Rectal smooth muscle tissue (tissue), 1 donor: ENCODE results near the gene C2CD3.
A peak's percentile ranks its signal among the peaks of the same experiment; 100 is the strongest.
"Not testable (repeated sequence)": the region's sequence is repeated elsewhere in the genome, so short reads cannot be mapped to it uniquely, and the experiment has no call there.

Experiments
- H3K27ac ChIP-seq: one replicate; pipeline ENCODE4 v1.7.0; 2013; ENCODE audit warnings: low read depth, low read length, inconsistent platforms
- H3K27me3 ChIP-seq: one replicate; pipeline ENCODE4 v1.7.0; 2013; ENCODE audit warnings: low read length; ENCODE audit not compliant: control insufficient read depth, insufficient read depth
- H3K36me3 ChIP-seq: one replicate; pipeline ENCODE4 v1.7.0; 2013; ENCODE audit warnings: low read length; ENCODE audit not compliant: control insufficient read depth, insufficient read depth
- H3K4me1 ChIP-seq: one replicate; pipeline ENCODE4 v1.7.0; 2013; ENCODE audit warnings: low read length; ENCODE audit not compliant: control insufficient read depth, insufficient read depth
- H3K4me3 ChIP-seq: one replicate; pipeline ENCODE4 v1.7.0; 2013; ENCODE audit warnings: low read length
- H3K9ac ChIP-seq: one replicate; pipeline ENCODE4 v1.7.0; 2013; ENCODE audit warnings: low read length

Gene C2CD3

DNA sequence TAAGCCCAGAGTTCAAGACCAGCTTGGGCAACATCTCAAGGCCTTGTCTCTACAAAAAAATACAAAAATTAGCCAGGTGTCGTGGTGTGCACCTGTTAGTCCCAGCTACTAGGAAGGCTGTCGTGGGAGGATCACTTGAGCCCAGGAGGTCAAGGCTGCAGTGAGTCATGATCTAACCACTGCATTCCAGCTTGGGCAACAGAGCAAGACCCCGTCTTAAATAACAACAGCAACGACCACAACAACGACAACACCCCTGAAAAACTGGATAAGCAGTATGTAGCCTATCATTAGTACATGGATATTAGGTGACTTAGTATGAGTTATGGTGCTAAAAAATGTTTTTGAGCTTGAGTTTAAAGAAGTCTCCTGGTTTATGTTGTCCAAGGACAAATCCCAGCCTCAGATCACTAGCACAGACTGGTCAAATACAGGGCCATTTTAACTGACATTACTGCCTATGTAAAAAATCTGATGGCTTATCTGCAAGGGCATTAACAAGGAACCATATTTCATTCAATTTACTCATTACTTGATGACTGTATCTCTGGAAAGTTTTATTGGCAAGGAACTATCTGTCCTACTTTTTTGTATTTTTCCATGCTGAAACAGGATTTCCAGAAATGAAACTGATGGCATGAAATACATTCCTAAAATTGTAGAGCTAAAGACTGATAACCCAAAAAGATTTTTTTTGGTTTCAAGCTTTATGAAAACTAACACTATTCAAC, 23.4 kb downstream of the C2CD3 start:
- H3K9ac ChIP-seq: no peak overlapping the region
- H3K36me3 ChIP-seq: no peaks in the 10 kb centered on the region
- no peak overlapping the region for H3K4me3 ChIP-seq
- H3K4me1 ChIP-seq: no peaks in the 10 kb centered on the region
- H3K27me3 ChIP-seq: no peaks in the 10 kb centered on the region
- no peak overlapping the region for H3K27ac ChIP-seq

DNA sequence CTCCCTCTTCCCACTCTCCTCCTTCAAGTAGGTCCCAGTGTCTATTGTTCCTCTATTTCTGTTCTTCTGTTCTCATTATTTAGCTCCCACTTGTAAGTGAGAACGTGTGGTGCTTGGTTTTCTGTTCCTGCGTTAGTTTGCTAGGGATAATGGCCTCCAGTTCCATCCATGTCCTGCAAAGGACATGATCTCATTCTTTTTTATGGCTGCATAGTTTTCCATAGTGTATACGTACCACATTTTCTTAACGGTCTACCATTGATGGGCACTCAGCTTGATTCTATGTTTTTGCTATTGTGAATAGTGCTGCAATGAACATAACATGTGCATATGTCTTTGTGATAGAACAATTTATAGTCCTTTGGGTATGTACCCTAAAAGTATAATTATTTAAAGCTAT, 26.2 kb downstream of the C2CD3 start:
- Histone ChIP-seq H3K4me3 (no peak overlapping the region), H3K4me1 (no peaks in the 10 kb centered on the region)

GRCh38 chr11:74142624-74143023, 28.2 kb downstream of the C2CD3 start:
- Histone ChIP-seq H3K27me3 (no peaks in the 10 kb centered on the region), H3K4me1 (peaks cover 11% of the 10 kb centered on the region), H3K9ac (no peak overlapping the region), H3K36me3 (no peaks in the 10 kb centered on the region), H3K4me3 (no peak overlapping the region), H3K27ac (no peak overlapping the region)

More for the DNA sequence above, 26.2 kb downstream of the C2CD3 start:
- no peak overlapping the region for H3K27ac ChIP-seq
- no peaks in the 10 kb centered on the region for H3K36me3 ChIP-seq
- no peaks in the 10 kb centered on the region for H3K27me3 ChIP-seq
- H3K9ac ChIP-seq: no peak overlapping the region

DNA sequence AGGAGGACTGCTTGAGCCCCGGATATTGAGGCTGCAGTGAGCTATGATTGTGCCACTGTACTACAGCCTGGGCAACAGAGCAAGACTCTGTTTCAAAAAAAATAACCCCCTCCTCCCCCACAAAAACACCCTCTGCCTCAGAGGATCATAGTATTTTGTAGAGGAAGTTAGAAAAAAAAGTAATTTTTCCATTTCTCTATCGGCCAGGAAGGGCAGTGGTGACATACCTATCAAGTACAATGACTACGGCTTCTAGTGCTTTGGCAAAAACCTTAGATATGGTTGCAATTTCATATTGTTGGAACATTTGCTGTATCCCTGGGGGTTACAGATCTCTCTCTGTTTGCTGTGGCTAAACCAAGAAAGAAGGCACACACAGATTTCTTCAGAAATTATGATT, 28.9 kb downstream of the C2CD3 start:
- H3K9ac ChIP-seq: no peak overlapping the region
- H3K27ac ChIP-seq: no peak overlapping the region
- H3K4me3 ChIP-seq: no peak overlapping the region
- H3K4me1 ChIP-seq: peaks cover 11% of the 10 kb centered on the region
- no peaks in the 10 kb centered on the region for H3K36me3 ChIP-seq
- H3K27me3 ChIP-seq: no peaks in the 10 kb centered on the region

DNA sequence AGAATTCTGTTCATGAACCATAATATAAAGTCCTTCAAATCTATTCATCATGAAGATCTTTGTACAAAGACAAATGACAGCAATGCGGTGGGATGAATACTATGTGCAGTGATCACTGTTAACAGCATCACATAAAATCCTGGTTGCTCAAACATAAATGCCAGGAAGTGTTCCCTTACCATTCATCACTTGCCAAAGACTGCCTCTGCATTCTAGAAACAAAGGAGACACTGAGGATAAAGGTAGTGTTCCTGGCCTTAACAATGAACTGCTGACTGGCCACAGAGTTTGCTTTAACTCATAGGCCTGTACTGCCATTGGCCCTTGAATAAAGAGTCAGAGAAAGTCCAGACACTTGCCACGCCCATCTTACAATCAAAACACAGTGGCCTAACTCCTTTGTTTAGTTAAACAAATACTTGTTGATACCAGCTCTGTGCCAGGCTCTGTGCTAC, 29.5 kb downstream of the C2CD3 start:
- Histone ChIP-seq H3K27ac (no peak overlapping the region), H3K4me1 (peaks cover 11% of the 10 kb centered on the region), H3K36me3 (no peaks in the 10 kb centered on the region), H3K9ac (no peak overlapping the region), H3K4me3 (no peak overlapping the region), H3K27me3 (no peaks in the 10 kb centered on the region)

DNA sequence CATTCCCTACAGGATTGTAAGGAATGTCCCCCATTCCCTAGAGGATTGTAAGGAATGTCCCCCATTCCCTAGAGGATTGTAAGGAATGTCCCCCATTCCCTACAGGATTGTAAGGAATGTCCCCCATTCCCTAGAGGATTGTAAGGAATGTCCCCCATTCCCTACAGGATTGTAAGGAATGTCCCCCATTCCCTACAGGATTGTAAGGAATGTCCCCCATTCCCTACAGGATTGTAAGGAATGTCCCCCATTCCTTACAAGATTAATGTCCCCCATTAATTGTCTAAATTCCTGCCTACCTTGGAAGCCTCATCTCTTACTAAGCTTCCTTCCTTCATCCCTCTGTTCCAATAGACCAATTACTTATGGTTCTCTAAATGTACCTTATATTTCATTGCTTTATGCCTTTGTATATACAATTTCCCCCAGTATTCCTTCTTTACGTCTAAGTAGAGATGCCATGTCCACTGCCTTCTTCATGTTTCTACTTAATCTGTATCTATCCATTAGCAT, 30.8 kb downstream of the C2CD3 start:
- H3K4me3 ChIP-seq, H3K27me3 ChIP-seq, H3K27ac ChIP-seq, H3K36me3 ChIP-seq, H3K9ac ChIP-seq: not testable (repeated sequence)
- H3K4me1 ChIP-seq: peaks cover 11% of the 10 kb centered on the region

- Histone ChIP-seq H3K27ac (peak overlapping the region; percentile 68), H3K4me1 (peaks cover 11% of the 10 kb centered on the region), H3K27me3 (no peaks in the 10 kb centered on the region), H3K4me3 (no peak overlapping the region), H3K36me3 (no peaks in the 10 kb centered on the region), H3K9ac (no peak overlapping the region)
Measured at GRCh38 chr11:74139151-74139918, 31.5 kb downstream of the C2CD3 start.

DNA sequence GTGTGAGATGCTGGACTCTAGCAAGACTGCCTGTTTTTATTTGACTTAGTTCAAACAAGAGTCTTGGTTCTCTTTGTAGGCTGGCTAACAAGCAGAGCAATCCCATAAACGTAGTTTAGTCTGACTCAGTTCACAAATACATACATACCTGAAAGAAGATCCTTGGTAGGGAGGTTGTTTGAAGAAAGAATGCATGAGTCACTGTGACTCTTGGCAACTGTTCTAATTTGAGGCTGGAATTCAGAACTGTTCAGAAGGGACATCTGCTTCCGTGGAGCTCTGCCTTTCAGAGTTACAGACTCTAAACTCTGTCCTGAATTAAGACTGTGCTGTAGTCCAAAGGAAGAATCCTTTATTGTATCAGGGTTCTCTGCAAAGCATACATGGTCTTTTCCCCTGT, 32.2 kb downstream of the C2CD3 start:
- H3K27ac ChIP-seq: peak overlapping the region; percentile 68

DNA sequence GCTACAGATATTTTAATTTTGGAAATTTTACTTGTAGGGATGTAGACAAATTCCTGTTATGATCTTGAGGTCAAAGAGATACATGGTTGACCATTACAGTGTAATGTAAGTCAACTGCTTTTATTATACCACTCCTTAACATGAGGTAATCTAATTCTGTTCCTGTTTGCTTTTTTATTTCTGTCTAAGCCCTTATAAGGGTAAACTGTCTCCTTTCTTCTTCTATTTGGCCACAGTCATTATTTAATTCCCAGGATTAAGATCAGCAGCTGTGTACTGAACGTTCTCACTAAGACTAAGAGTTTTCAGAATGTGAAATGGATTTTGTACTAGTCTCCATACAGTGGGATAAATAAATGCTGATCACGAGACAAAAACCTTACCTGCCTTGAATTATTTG, 32.8 kb downstream of the C2CD3 start:
- peaks cover 6% of the 10 kb centered on the region for H3K36me3 ChIP-seq
- peaks cover 11% of the 10 kb centered on the region for H3K4me1 ChIP-seq
- H3K9ac ChIP-seq: no peak overlapping the region
- peak overlapping the region; percentile 68 for H3K27ac ChIP-seq
- H3K4me3 ChIP-seq: no peak overlapping the region
- H3K27me3 ChIP-seq: no peaks in the 10 kb centered on the region

More for the DNA sequence above, 32.2 kb downstream of the C2CD3 start:
- Histone ChIP-seq H3K27me3 (no peaks in the 10 kb centered on the region), H3K4me1 (peaks cover 11% of the 10 kb centered on the region), H3K9ac (no peak overlapping the region), H3K4me3 (no peak overlapping the region), H3K36me3 (no peaks in the 10 kb centered on the region)

GRCh38 chr11:74135127-74135840, 35.5 kb downstream of the C2CD3 start:
- Histone ChIP-seq H3K9ac (no peak overlapping the region), H3K27me3 (no peaks in the 10 kb centered on the region), H3K4me1 (peaks cover 11% of the 10 kb centered on the region), H3K4me3 (no peak overlapping the region), H3K27ac (no peak overlapping the region), H3K36me3 (peaks cover 7% of the 10 kb centered on the region)

- peaks cover 7% of the 10 kb centered on the region for H3K36me3 ChIP-seq
- H3K27ac ChIP-seq: no peak overlapping the region
Measured at GRCh38 chr11:74134661-74135060, 36.1 kb downstream of the C2CD3 start.

DNA sequence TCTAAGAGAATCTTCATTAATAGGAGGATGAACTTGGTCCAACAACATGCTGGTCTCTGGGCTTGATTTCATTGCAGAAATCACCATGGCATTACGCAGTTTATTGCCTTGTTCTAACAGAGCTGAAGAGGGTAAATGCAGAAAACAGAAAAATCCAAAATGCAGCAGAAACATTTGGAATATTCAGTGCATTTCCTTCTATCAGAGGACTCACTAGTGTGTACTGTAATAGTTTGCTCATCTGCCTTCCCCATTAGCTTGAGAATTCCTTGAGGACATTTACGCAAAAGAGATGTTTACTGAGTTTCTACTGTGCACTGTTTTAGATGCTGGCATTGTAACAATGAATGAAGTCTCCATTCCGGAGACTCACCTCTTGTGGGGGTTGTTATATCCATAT, 37.4 kb downstream of the C2CD3 start:
- Histone ChIP-seq H3K4me3 (no peak overlapping the region), H3K27me3 (no peaks in the 10 kb centered on the region), H3K4me1 (peaks cover 2% of the 10 kb centered on the region), H3K27ac (no peak overlapping the region), H3K36me3 (peaks cover 7% of the 10 kb centered on the region), H3K9ac (no peak overlapping the region)

More at GRCh38 chr11:74134661-74135060, 36.1 kb downstream of the C2CD3 start:
- H3K4me3 ChIP-seq: no peak overlapping the region
- no peaks in the 10 kb centered on the region for H3K27me3 ChIP-seq
- H3K9ac ChIP-seq: no peak overlapping the region
- H3K4me1 ChIP-seq: peaks cover 11% of the 10 kb centered on the region
